ENCODE results near the gene CEP131.

The CEP131 gene

DNA sequence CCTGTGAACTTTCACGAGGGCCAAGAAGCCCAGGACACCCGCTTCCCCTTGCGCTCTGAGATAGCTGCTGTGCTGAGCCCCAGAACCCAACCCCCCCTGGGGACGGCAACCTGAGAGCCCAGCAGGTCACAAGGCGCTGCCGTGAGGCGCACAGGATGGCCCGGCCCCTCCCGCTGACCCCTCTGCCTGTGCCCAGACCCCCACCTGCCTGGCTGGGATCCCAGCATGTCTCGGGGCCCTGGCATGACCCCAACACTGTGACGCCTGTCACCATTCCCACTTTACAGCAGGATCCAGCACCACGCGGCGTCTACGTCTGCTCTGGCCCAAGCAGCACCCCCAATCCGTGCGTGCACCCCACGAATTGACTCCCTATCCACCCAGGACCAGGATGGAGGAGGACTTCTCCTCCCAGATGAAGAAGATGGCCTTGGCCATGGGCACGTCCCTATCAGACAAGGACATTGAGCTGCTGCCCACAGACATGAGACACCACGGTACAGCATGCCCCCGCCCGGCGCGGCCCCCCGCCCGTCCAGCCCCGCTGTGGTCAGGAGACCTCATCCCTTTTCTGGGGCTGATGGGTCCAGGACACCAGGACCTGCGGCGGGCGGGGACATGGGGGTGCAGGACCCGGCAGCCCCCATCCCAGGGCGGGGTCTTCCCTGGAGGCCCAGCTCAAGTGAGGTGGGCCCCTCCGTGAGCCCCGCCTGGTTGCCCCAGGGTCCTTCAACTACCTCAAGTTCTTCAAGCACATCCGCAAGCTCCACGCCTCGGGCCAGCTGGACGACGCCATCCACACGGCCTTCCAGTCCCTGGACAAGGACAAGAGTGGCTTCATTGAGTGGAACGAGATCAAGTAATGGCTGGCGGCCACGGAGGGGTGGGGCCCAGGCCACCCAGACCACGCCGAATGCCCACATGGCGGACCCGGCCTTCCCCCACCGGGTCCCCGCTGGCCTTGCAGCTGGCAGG, 41.6 kb downstream of the CEP131 start:
- no peaks in the 10 kb centered on the region for H3K79me2 ChIP-seq (ENCODE audit: insufficient read depth, low read length)
- H3K9ac ChIP-seq (ENCODE audit: low read length) = no peak overlapping the region
- TF ChIP-seq EZH2phosphoT487 (conservative IDR thresholded peaks at IDR 0.05; ENCODE audit: low read length) = no peak
- TF ChIP-seq, protein P1, sequence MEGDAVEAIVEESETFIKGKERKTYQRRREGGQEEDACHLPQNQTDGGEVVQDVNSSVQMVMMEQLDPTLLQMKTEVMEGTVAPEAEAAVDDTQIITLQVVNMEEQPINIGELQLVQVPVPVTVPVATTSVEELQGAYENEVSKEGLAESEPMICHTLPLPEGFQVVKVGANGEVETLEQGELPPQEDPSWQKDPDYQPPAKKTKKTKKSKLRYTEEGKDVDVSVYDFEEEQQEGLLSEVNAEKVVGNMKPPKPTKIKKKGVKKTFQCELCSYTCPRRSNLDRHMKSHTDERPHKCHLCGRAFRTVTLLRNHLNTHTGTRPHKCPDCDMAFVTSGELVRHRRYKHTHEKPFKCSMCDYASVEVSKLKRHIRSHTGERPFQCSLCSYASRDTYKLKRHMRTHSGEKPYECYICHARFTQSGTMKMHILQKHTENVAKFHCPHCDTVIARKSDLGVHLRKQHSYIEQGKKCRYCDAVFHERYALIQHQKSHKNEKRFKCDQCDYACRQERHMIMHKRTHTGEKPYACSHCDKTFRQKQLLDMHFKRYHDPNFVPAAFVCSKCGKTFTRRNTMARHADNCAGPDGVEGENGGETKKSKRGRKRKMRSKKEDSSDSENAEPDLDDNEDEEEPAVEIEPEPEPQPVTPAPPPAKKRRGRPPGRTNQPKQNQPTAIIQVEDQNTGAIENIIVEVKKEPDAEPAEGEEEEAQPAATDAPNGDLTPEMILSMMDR (IDR thresholded peaks at IDR 0.05; ENCODE audit: insufficient read depth, low read length, poor library complexity, severe bottlenecking) = no peak
- H3K27ac ChIP-seq (ENCODE audit: low read depth, low read length) = no peak overlapping the region
- no peaks in the 10 kb centered on the region for H3F3A ChIP-seq (ENCODE audit: insufficient read depth)
- no peaks in the 10 kb centered on the region for H3K9me3 ChIP-seq (ENCODE audit: insufficient read depth, low read length)
- H3K36me3 ChIP-seq (ENCODE audit: low read length) = no peaks in the 10 kb centered on the region
- no peaks in the 10 kb centered on the region for H4K20me1 ChIP-seq (ENCODE audit: low read depth, low read length)
- H3K9me2 ChIP-seq (replicated peaks; ENCODE audit: insufficient read depth, low read length) = no peaks in the 10 kb centered on the region
- H3K4me3 ChIP-seq (ENCODE audit: insufficient read depth, low read length, poor library complexity, severe bottlenecking) = no peak overlapping the region
- no peak overlapping the region for H3K4me2 ChIP-seq (ENCODE audit: low read depth, low read length, poor library complexity, severe bottlenecking)
- H2AFZ ChIP-seq (ENCODE audit: low read depth, low read length, severe bottlenecking) = no peak overlapping the region
- H3K27me3 ChIP-seq (ENCODE audit: low read length) = no peaks in the 10 kb centered on the region

DNA sequence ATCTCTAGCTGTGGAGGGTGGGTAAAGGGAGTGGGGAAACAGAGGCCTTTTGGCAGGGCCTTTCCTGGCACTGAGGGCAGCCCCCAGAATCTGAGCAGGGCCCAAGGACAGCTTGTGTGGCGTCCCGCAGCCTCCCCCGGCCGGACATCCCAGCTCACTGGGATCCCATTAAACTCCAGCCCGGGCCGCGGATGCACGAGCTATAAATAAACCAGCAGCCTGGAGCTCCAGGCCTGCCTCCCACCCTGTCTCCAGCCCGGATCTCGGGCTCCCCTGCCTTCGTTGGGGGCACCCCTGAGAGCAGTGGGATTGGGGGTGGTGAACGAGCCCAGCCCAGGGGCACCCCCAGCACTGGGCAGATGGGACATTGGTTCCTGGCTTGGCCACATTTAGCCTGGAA, 42.9 kb downstream of the CEP131 start:
- H3K27me3 ChIP-seq (ENCODE audit: low read length) = no peaks in the 10 kb centered on the region
- H3K9me3 ChIP-seq (ENCODE audit: insufficient read depth, low read length) = no peaks in the 10 kb centered on the region
- H3F3A ChIP-seq (ENCODE audit: insufficient read depth) = no peaks in the 10 kb centered on the region
- H3K4me3 ChIP-seq (ENCODE audit: insufficient read depth, low read length, poor library complexity, severe bottlenecking) = no peak overlapping the region
- H3K9me2 ChIP-seq (replicated peaks; ENCODE audit: insufficient read depth, low read length) = no peaks in the 10 kb centered on the region
- no peaks in the 10 kb centered on the region for H4K20me1 ChIP-seq (ENCODE audit: low read depth, low read length)
- no peaks in the 10 kb centered on the region for H3K79me2 ChIP-seq (ENCODE audit: insufficient read depth, low read length)
- H3K9ac ChIP-seq (ENCODE audit: low read length) = no peak overlapping the region
- no peak overlapping the region for H3K27ac ChIP-seq (ENCODE audit: low read depth, low read length)
- no peak overlapping the region for H3K4me2 ChIP-seq (ENCODE audit: low read depth, low read length, poor library complexity, severe bottlenecking)
- TF ChIP-seq, protein P1 (IDR thresholded peaks at IDR 0.05; ENCODE audit: insufficient read depth, low read length, poor library complexity, severe bottlenecking) = no peak
- no peak for TF ChIP-seq EZH2phosphoT487 (conservative IDR thresholded peaks at IDR 0.05; ENCODE audit: low read length)
- no peak overlapping the region for H2AFZ ChIP-seq (ENCODE audit: low read depth, low read length, severe bottlenecking)
- H3K36me3 ChIP-seq (ENCODE audit: low read length) = no peaks in the 10 kb centered on the region

DNA sequence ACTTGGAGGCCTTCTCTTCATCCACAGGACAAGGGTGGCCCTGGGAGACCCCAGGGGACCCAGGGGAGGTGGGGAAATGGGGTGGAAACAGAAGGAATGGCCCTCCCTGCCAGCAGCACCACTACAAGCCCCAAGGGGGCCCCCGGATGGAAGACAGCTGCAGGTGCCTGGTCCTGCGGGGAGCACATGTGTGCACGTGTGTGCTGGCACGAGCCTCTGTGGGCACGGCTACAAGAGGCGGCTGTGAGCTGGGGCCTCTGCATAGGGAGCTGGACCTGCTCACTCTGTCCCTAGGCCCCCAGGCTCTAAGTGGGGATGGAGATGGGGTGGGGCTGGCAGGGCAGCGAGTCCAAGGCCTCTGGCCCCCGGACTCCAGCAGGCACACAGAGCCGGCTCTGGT, 43.5 kb downstream of the CEP131 start:
- Histone ChIP-seq H4K20me1 (ENCODE audit: low read depth, low read length) (no peaks in the 10 kb centered on the region), H3K36me3 (ENCODE audit: low read length) (no peaks in the 10 kb centered on the region), H2AFZ (ENCODE audit: low read depth, low read length, severe bottlenecking) (no peak overlapping the region), H3K9me2 (replicated peaks; ENCODE audit: insufficient read depth, low read length) (no peaks in the 10 kb centered on the region), H3K4me3 (ENCODE audit: insufficient read depth, low read length, poor library complexity, severe bottlenecking) (no peak overlapping the region), H3F3A (ENCODE audit: insufficient read depth) (no peaks in the 10 kb centered on the region), H3K27me3 (ENCODE audit: low read length) (no peaks in the 10 kb centered on the region), H3K9ac (ENCODE audit: low read length) (no peak overlapping the region), H3K27ac (ENCODE audit: low read depth, low read length) (no peak overlapping the region), H3K79me2 (ENCODE audit: insufficient read depth, low read length) (no peaks in the 10 kb centered on the region), H3K9me3 (ENCODE audit: insufficient read depth, low read length) (no peaks in the 10 kb centered on the region), H3K4me2 (ENCODE audit: low read depth, low read length, poor library complexity, severe bottlenecking) (no peak overlapping the region)
- no peak for TF ChIP-seq EZH2phosphoT487 (conservative IDR thresholded peaks at IDR 0.05; ENCODE audit: low read length)
- TF ChIP-seq, protein P1 (IDR thresholded peaks at IDR 0.05; ENCODE audit: insufficient read depth, low read length, poor library complexity, severe bottlenecking) = no peak

All from SU-DHL-6 (cell line).